GM23248 (cell line): ENCODE data around the gene ZBTB12.
"Not testable (repeated sequence)": the region's sequence is repeated elsewhere in the genome, so short reads cannot be mapped to it uniquely, and the experiment has no call there.

Experiments used
- EZH2 ChIP-seq: fragments of 200-600 bp; sonication (generic); IDR thresholded peaks from 2 replicates; pipeline ENCODE4 v1.6.1; 2018; ENCODE audit warnings: antibody characterized with exemption, mild to moderate bottlenecking; ENCODE audit not compliant: insufficient read depth, poor library complexity, severe bottlenecking
- EZH2phosphoT487 ChIP-seq: fragments of 200-600 bp; sonication (generic); IDR thresholded peaks from 2 replicates; pipeline ENCODE4 v1.6.1; 2018; ENCODE audit warnings: antibody characterized with exemption, moderate library complexity, mild to moderate bottlenecking, low read depth; ENCODE audit not compliant: insufficient read depth

GRCh38 chr6:31906727-31907126 is 4.8 kb upstream of the ZBTB12 start:
- TF ChIP-seq EZH2, EZH2phosphoT487: not testable (repeated sequence)
